ENCODE data around the gene SETD7. TPM values are rescaled to one million over a fixed set of nuclear protein-coding genes. Genes with fewer than 3 reads are reported as not detected.

SETD7 gene
- polyA plus RNA-seq, 3 donors = 14.1 to 16.8 (median 15.4) TPM

GRCh38 chr4:139470997-139471665 lies 84.9 kb downstream of the SETD7 start:
- Histone ChIP-seq H4K20me1 (ENCODE audit: insufficient read depth, low read length) (peaks cover 65% of the 10 kb centered on the region), H3K4me2 (replicated peaks; ENCODE audit: extremely low read depth, low read length, poor library complexity, severe bottlenecking) (no peak overlapping the region), H3K4me1 (ENCODE audit: control insufficient read depth in 1 of 2, insufficient read depth in 2 of 2, low read length in 2 of 2) (no peaks in the 10 kb centered on the region), H3K79me2 (ENCODE audit: insufficient read depth, low read length) (peaks cover 70% of the 10 kb centered on the region), H3K27me3 (ENCODE audit: control insufficient read depth in 2 of 2, insufficient read depth in 2 of 2, low read length in 2 of 2) (no peaks in the 10 kb centered on the region), H3K4me3 (replicated peaks in 1 of 3; ENCODE audit: low read depth in 2 of 3, low read length in 3 of 3) (no peak overlapping the region), H3K9me3 (replicated peaks in 1 of 2; ENCODE audit: control insufficient read depth in 1 of 2, insufficient read depth in 1 of 2, low read length in 2 of 2) (peaks cover 0 to 9% of the 10 kb centered on the region in 2 donors), H2AFZ (ENCODE audit: insufficient read depth, low read depth, low read length, poor library complexity, severe bottlenecking) (no peak overlapping the region), H3K36me3 (replicated peaks in 1 of 2; ENCODE audit: control insufficient read depth in 1 of 2, insufficient read depth in 2 of 2, low read length in 2 of 2) (peaks cover 19 to 31% of the 10 kb centered on the region in 2 donors), H3K9ac (ENCODE audit: insufficient read depth, low read length, poor library complexity, severe bottlenecking) (no peak overlapping the region), H3K27ac (ENCODE audit: low read depth in 1 of 2, low read length in 2 of 2) (peak overlapping the region in 1 of 2 donors; percentile 42)
- Mint-ChIP-seq H3K36me3 (peaks cover 31 to 47% of the 10 kb centered on the region in 2 donors), H3K4me3 (no peak overlapping the region), H3K27me3 (ENCODE audit: low read depth in 3 of 3) (no peaks in the 10 kb centered on the region), H3K9me3 (peaks cover 3 to 20% (median 15%) of the 10 kb centered on the region in 7 donors), H3K4me1 (peaks cover 16% of the 10 kb centered on the region), H3K27ac (peak overlapping the region in 4 of 7 donors; percentile 18 to 65 (median 42))
- intact Hi-C loops (cut with micrococcal nuclease) = no loop called here
- WGBS (ENCODE audit: insufficient coverage) = 100% methylated on average over 2 of the region's 6 CpGs
- TF ChIP-seq CTCF (IDR thresholded peaks at IDR 0.05) = no peak
- DNase-seq = no peak

- intact Hi-C loops (cut with micrococcal nuclease) = no loop called here
- no peak for TF ChIP-seq CTCF (IDR thresholded peaks at IDR 0.05)
- no peaks in the 10 kb centered on the region for H3K27me3 Mint-ChIP-seq (ENCODE audit: low read depth in 3 of 3)
- Histone ChIP-seq H3K36me3 (replicated peaks in 1 of 2; ENCODE audit: control insufficient read depth in 1 of 2, insufficient read depth in 2 of 2, low read length in 2 of 2) (peaks cover 19 to 25% of the 10 kb centered on the region in 2 donors), H3K27ac (ENCODE audit: low read depth in 1 of 2, low read length in 2 of 2) (peak overlapping the region in 1 of 2 donors; percentile 42), H2AFZ (ENCODE audit: insufficient read depth, low read depth, low read length, poor library complexity, severe bottlenecking) (no peak overlapping the region), H3K79me2 (ENCODE audit: insufficient read depth, low read length) (peaks cover 78% of the 10 kb centered on the region), H3K9ac (ENCODE audit: insufficient read depth, low read length, poor library complexity, severe bottlenecking) (no peak overlapping the region), H3K4me2 (replicated peaks; ENCODE audit: extremely low read depth, low read length, poor library complexity, severe bottlenecking) (no peak overlapping the region), H3K4me3 (replicated peaks in 1 of 3; ENCODE audit: low read depth in 2 of 3, low read length in 3 of 3) (no peak overlapping the region), H4K20me1 (ENCODE audit: insufficient read depth, low read length) (peaks cover 74% of the 10 kb centered on the region), H3K27me3 (ENCODE audit: control insufficient read depth in 2 of 2, insufficient read depth in 2 of 2, low read length in 2 of 2) (no peaks in the 10 kb centered on the region), H3K4me1 (ENCODE audit: control insufficient read depth in 1 of 2, insufficient read depth in 2 of 2, low read length in 2 of 2) (no peaks in the 10 kb centered on the region), H3K9me3 (replicated peaks in 1 of 2; ENCODE audit: control insufficient read depth in 1 of 2, insufficient read depth in 1 of 2, low read length in 2 of 2) (peaks cover 0 to 9% of the 10 kb centered on the region in 2 donors)
- no peak overlapping the region for H3K4me3 Mint-ChIP-seq
- DNase-seq = no peak
- peaks cover 25 to 47% of the 10 kb centered on the region in 2 donors for H3K36me3 Mint-ChIP-seq
- peaks cover 16% of the 10 kb centered on the region for H3K4me1 Mint-ChIP-seq
- H3K27ac Mint-ChIP-seq = peak overlapping the region in 2 of 7 donors; percentile 58 to 77
- peaks cover 3 to 20% (median 15%) of the 10 kb centered on the region in 7 donors for H3K9me3 Mint-ChIP-seq
Observed at GRCh38 chr4:139470295-139470694, 85.7 kb downstream of the SETD7 start.

All from CD14-positive monocyte (primary cell).